NCI-H2196 treated with DMSO at 0.1 percent for 48 hours (cell line): ENCODE measurements around the gene COL4A2.

Source experiments
- DNase-seq: peaks from one replicate; lab custom pipeline; 2025; ENCODE audit not compliant: unreplicated experiment; lab: John Stamatoyannopoulos, UW

COL4A2 gene

DNA sequence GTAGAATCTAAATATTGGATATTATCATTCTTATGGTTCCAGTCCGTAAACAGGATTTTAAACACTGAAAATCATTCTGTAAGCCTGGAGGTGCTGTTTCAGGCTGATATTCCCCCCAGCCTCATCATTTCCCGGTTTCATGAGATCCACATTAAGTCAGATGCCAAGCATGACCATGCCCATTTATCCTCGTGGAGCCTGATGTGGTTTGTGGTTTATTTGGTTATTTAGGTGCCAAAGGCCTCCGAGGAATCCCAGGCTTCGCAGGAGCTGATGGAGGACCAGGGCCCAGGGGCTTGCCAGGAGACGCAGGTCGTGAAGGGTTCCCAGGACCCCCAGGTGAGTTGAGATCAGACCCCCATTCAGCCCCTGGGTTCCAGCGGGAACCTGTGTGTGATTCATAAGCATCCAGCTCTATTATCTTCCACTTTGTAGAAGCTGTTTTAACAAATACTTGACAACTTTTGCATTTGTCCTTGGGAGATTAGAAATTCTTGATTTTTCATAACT is 162.0 kb downstream of the COL4A2 start:
- no peak for DNase-seq

DNA sequence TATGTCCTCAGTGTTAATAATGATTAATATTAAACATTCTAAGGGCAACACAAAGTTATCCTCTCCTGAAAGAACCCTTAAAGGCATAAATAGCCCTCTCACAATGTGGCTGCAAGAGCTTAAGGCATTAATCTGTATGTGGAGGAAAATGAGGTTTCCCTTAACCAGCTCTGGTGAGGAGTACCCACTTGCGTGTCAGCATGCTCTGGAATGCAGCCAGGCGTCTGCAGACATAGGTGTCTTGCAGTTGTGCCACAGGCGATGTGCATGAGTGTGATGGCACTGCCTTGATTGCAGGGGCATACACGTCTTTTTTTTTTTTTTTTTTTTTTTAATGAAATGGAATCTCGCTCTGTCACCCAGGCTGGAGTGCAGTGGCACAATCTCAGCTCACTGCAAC is 162.5 kb downstream of the COL4A2 start:
- DNase-seq = no peak

DNA sequence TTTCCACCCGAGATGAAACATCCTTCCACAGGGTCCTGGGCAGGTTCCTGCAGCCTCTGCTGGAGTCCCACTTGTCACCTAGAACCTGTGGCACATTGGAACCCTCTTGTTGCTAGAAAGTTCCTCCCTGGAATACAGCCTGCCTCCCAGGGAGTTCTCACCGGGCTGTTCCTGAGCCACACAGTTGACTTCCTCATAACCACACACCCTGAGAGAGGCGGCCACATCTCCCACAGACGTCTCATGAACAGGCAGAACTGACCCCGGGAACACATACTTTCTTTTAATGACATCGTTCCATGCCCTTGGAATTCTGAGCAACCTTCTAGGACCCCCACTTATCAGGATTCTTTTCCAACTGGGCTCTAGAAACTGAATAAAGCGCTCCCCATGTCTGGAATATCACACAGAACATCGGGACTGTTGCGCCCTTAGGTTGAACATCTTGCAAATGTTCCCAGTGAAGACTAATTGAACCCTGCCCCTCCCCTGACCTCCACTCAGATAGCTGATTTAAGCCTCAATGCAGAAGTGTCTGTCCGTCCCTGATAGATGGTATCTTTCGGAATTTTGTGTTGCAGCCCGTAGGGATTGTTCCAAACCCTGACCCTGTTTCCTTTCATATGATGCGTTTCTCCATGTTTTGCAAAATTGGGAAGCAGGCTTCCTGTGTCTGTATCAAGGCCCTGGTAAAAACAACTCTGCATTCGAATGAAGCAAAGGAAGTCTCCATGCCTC is 163.4 kb downstream of the COL4A2 start:
- DNase-seq = no peak

DNA sequence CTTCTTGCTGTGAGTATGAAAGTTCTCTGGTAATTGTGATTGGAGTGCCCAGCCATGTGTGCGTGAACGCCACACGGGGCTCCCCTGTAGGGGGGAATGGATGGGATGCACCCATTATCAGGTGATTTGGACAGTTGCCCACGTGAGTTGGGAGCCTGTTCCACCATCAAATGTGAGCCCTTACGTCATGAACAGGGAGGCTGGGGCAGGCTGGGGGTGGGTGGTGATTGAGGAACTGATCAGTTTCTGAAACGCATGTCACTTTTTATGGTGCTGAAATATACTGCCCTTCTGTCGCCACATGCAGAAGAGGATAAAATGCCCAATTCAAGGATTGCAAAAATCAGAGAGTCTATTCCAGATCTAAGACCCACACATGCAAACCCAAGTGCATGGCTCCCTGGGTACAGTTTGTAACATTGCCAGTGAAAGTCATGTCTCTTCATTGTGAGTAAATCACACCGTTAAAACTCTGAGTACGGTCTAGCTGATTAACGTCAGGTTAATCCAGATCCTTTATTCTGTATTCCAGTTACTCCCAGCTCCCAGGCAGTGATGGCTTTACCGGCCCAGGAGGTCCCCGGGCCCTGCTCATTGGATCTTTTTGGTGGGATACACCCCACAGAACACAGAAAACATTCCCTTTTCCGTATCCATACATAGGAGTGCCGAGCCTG is 164.2 kb downstream of the COL4A2 start:
- DNase-seq = no peak

DNA sequence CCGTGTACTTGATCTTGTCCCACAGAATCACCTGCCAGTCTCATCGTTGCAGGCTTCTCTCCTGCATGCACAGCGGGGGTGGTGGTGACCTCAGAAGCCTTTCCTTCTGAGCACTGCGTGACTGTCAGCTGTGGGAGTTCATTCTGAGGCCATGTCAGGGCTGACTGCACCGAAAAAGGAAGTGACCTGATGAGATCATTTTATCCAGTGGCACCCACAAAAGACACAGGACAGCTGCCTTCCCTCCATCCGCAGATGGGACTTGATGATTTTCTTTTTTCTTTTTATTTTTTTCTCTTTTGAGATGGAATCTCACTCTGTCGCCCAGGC is 164.7 kb downstream of the COL4A2 start:
- DNase-seq = no peak

DNA sequence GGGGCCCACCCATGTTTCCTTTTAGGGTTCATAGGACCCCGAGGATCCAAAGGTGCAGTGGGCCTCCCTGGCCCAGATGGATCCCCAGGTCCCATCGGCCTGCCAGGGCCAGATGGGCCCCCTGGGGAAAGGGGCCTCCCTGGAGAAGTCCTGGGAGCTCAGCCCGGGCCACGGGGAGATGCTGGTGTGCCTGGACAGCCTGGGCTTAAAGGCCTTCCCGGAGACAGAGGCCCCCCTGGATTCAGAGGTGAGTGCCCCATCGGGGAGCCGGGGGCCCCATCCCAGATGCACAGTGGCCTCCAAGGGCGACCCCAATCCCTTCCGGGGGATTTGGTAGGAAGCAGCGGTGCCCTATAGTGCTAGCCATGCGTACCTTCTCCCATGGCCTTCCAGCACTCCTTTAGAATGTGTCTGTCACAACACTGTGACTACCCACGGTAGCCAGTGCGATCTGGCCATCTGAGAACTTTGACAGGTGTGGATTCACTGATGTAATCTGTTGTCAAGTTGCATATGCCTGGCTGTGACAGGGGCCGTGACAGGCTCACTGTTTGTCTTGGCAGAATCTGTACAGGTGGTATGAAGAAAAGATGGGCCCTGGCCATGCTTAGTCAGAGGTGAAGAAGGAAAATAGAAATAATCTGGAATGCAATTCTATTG is 165.9 kb downstream of the COL4A2 start:
- no peak for DNase-seq

DNA sequence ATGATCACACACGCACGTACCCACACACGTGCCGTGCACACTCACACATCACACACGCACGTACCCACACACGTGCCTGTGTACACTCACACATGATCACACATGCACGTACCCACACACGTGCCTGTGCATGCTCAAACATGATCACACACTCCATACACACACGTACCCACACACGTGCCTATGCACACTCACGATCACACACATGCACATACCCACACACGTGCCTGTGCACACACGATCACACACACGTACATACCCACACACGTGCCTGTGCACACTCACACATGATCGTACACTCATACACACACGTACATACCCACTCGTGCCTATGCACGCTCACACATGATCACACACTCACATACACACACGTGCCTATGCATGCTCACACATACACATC is 167.6 kb downstream of the COL4A2 start:
- DNase-seq = no peak

DNA sequence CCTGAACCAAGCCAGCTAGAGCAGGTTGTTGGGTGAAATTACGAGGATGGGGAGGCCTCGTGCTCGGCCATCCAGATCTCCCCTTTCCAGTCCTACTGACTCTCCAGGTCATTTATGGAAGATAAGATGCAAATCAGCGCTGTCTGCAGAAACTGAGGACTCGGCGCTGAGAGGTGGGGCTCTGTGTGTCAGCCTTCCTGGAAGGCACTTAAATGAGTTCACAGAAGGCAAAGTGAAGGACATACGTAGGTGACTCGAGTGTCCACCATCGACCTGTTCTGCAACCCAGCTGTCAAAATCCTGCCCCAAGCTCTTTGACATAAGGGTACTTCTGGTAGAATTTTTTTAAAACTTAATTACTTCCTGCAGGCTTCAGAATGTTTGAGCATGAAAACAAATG is 168.0 kb downstream of the COL4A2 start:
- no peak for DNase-seq

DNA sequence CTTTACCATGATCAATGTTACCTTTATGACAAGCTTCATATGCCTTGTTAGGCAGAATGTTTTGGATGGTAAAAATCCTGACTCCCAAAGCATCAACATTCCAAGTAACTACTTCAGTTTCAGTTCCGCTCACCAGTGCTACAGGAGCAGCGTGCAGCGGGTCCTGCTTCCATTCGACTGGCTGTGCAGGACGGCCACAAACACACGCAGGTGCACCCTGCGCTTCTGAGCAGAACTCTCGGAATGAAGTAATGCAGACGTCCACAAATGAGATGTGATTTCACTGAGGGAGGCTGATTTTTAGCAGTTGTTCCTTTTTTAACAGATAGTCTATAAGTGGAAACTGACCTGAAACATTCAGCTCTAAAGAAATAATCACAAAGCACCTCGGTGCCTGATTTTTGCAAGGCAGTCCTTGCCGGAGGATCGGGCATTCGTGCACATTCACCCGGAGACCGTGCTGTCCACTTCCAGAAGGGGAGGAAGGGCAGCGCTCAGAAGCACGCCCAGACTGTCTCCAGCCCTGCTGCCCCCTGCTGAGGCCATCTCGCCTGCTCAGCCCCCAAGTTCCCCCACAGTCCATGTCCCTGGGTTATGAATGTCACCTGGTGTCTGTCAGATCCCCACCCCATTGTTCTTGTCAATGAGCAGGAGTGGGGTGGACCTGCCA is 168.6 kb downstream of the COL4A2 start:
- DNase-seq = no peak

DNA sequence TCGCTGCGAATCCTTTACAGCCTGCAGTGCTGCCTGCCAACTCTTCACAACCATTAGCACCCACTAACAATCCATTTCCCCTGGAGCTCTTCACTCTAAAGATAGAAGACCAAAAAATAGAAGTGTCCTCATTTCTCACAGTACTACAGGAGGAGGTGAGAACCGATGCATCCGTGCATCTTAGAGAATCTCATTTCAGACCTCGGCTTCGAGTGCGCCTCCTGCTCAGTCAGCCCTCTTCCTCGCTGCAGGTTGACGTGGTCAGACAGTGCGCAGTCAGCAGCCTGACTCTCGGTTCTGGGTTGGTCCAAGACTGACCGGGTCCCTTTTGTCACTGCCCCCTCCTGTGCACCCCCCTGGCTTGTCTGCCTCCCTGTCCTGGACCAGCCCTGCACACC is 169.1 kb downstream of the COL4A2 start:
- no peak for DNase-seq

DNA sequence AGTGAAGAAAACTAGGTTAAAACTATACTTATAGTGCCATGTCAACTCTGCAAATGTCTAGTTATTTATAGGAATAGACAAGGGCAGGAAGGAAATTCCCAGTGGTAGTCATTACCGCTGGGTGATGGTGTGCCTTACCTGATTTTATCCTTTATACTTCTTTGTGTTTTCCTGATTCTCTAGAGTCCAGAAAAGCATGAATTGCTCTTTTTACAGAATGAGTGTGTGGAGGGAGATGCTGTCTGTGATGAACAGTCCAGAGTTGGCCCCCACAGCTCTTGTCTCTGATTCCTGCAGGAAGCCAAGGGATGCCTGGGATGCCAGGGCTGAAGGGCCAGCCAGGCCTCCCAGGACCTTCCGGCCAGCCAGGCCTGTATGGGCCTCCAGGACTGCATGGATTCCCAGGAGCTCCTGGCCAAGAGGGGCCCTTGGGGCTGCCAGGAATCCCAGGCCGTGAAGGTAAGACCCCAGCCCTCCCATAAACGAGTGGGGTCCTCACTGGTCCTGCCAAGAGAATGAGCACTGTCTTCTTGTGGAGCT is 170.7 kb downstream of the COL4A2 start:
- DNase-seq = no peak

DNA sequence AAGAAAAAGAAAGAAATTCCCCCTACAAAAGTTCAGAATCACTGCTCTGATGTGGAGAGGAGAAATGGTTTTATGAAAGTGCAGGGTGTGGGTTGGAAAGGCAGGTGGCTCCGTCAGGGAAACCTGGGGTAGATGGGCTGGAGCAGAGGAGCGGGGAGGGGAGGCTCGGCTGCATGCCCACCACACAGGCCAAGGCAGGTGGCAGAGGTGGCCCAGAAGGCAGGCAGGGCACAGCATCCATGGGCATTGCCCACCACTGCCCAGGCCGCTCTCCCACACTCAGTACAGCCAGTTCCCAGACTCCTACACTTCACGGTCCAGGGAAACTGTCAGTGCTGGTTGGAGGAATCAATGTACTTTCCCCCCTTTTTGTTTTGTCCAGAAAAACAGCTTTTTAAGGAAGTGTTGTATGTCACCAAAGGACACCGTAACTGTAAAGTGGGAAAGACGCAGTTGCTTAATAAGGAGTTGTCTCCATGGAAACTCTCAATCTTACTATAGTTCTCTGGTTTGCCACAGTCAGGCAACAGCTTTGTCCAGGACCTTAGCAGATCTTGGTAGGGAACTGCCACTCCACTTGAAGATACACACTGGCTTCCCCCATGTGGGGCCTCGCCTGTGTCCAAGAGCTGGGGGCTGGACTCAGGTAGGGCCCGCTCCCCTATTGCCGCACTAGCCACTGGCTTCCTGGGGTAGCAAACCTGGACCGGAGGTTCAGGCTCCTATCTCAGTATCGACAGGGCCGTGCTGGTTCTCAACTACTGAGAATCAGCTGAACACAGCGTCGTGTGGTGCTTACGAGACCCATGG is 171.5 kb downstream of the COL4A2 start:
- no peak for DNase-seq

DNA sequence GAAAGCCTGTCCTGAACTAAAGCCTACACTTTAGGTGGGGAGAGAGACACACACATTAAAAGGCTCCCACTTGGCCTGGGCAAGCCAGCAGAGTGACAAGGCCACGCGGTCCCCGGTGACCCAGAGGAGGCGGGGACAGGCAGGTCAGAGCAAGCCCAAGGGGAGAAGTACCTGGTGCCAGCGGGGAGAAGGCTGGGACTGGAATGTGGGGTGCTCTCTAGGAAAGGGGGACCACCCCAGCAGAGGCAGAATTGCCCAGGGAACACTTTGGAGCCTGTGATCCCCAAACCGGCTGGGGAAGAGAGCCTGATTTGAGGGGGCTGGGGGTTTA is 172.1 kb downstream of the COL4A2 start:
- DNase-seq = no peak

DNA sequence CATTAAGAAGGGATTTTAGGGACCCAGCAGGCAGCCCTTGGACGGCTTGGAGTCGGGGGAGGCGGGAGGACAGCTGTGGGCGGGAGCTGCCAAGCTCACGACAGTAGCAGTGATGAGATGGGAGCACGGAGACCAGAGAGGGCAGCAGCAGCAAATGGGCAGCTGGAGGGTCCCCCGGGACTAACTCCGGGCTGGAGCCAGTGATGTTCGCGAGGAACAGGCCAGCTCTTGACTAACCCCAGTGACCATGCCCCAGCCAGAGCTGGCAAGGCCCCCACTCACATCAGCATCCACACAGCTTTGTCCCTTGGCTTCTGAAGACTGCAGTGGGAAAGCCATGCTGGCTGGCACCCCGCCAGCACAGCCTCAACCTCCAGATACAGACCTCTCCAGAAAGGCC is 172.6 kb downstream of the COL4A2 start:
- DNase-seq = no peak

DNA sequence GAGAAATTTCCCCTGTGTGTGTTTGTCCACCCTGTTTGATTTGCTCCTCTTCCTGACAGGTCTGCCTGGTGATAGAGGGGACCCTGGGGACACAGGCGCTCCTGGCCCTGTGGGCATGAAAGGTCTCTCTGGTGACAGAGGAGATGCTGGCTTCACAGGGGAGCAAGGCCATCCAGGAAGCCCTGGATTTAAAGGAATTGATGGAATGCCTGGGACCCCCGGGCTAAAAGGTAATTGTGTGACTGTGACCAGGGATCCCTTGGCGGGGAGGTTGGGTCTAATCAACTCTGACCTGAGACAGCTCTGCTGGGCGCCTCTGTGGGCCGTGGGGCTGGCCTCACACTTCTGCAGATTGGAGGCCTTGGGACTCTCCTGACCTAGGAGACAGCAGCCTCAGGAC is 173.1 kb downstream of the COL4A2 start:
- DNase-seq = no peak

DNA sequence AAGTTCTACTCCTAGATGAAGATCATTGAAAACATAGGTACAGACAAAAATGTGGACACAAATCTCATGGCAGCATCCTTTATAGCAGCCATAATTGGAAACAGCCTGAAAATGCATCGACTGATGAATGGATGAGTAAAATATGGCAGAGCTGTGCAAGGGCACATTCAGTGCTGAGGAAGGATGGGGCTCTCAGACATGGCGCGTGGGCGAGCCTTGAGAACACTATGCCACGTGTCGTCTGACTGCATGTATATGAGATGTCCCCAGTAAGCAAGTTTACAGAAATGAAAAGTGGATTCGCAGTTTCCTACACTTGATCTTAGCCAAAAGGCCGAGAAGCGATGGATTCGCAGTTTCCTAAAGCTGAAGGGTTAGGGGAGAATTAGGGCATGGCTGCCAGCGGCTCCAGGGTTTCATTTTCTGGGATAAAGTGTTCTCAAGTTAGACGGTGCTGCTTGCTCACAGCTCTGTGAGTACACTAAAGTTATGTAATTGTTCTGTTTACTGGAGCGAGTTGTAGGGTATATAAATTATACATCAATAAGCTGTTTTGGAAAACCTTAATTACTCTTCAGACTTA is 176.4 kb downstream of the COL4A2 start:
- DNase-seq = no peak

DNA sequence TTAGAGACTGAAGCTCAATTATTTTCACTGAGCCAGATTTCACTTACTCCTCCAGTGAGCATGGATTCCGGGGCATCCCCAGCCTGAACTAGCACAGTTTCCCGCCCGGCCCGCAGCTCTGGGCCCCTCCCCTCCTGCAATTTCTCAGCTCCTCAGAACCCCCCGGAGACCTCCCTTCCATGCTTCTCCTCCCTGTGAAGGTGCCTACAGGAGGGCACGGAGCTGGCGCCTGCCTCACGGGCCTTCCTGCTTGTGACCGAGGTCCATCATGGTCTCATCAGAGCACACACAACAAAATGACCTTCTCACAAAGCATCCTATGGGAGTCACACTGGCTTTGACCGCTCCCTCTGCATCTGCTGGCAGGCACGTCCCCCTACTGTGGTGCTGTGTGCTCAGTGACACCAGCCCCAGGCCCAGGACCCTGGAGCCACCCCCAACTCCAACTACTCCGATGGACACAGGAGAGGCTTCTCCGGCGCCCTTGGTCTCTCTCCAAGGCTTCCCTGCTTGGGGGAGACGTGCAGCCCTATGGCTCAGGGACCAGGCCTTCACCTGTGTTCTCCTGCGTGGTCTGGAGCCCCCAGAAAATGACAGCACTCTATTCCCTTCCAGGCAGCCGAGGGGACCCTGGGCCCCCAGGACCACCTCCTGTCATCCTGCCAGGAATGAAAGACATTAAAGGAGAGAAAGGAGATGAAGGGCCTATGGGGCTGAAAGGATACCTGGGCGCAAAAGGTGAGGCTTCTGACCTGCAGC is 177.4 kb downstream of the COL4A2 start:
- no peak for DNase-seq

DNA sequence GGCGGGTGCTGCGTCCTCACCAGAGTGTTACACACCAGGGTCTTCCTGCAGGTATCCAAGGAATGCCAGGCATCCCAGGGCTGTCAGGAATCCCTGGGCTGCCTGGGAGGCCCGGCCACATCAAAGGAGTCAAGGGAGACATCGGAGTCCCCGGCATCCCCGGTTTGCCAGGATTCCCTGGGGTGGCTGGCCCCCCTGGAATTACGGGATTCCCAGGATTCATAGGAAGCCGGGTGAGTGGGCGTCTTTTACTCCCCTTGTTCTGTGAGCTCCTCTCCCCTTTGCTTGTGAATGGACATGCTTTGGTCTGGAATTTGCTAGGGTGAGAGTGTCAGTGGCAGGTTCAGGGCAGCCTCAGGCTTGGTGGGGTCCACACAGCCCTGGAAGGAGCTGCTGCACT is 178.5 kb downstream of the COL4A2 start:
- DNase-seq = no peak

DNA sequence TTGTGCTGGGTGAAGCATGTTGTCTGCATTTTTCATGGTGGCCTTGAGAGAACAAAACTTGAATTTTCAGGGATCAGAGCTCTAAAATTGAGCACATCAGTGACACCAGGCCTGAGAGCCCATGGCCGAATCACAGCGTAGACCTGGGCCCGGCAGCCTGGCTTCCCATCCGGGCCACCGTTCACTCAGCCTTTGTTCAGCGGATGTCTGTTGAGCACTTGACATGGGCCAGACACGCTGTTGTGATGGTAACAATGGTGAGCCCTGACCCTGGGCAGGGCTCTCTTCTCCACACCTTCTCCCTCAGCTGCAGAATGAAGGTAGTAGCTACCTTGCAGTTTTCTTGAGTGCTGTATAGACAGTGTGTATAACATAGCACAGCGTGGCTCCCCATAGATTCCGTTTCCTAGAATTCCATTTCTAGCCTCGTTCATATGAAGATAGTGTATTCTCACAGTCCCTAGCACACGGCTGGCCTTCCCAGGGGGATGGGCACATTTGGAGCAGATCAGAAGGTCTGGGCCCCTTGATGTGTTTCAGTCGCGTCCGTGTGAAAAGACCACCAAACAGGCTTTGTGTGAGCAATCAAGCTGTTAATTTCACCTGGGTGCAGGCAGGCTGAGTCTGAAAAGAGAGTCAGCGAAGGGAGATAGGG is 179.1 kb downstream of the COL4A2 start:
- no peak for DNase-seq
